Gastroesophageal sphincter (tissue), 4 donors: Measurements from ENCODE around the gene AASS. TPM values are rescaled to one million over a fixed set of nuclear protein-coding genes. Genes with fewer than 3 reads are reported as not detected.
"Not testable (repeated sequence)": the region's sequence is repeated elsewhere in the genome, so short reads cannot be mapped to it uniquely, and the experiment has no call there.

Experiments
- ATAC-seq: fragments of 150-250 bp; one replicate; pipeline ENCODE4 v1.9.1; 2016; ENCODE audit warnings: mild to moderate bottlenecking, moderate library complexity
- H3K27ac ChIP-seq, 4 donors: fragments of 200-600 bp; sonication (generic) in 3 of 4; 1 replicate in 3 of 4; 2 replicates in 1 of 4; pipeline ENCODE4 v1.5.1; 2016 to 2019
- H3K27me3 ChIP-seq: fragments of 200-600 bp; sonication (generic); one replicate; pipeline ENCODE4 v1.5.1; 2019
- H3K36me3 ChIP-seq, 2 donors: fragments of 200-600 bp; sonication (generic); one replicate each; pipeline ENCODE4 v1.5.1; 2019; ENCODE audit warnings: control low read depth in 1 of 2
- H3K4me1 ChIP-seq, 3 donors: fragments of 200-600 bp; sonication (generic); 1 replicate in 2 of 3; 2 replicates in 1 of 3; pipeline ENCODE4 v1.5.1; 2016 to 2019; ENCODE audit warnings: control low read depth in 2 of 3
- H3K4me3 ChIP-seq, 2 donors: fragments of 200-600 bp; sonication (generic); one replicate each; pipeline ENCODE4 v1.5.1; 2019; ENCODE audit warnings: mild to moderate bottlenecking in 1 of 2, moderate library complexity in 1 of 2
- H3K9me3 ChIP-seq, 3 donors: fragments of 200-600 bp; sonication (generic); one replicate each; pipeline ENCODE4 v1.5.1; 2017 to 2019; ENCODE audit warnings: control low read depth in 2 of 3
- EP300 ChIP-seq: sonication (generic); formaldehyde crosslinking; IDR thresholded peaks from one replicate; pipeline ENCODE4 v1.6.1; 2017; ENCODE audit warnings: antibody characterized with exemption, mild to moderate bottlenecking
- POLR2A ChIP-seq, 2 donors: fragments of 450-650 bp; IDR thresholded peaks; one replicate each; pipeline ENCODE4 v1.6.1; 2017; ENCODE audit warnings: antibody characterized with exemption in 2 of 2, mild to moderate bottlenecking in 2 of 2, moderate library complexity in 1 of 2
- POLR2AphosphoS5 ChIP-seq: sonication (generic); formaldehyde crosslinking; IDR thresholded peaks from one replicate; pipeline ENCODE4 v1.6.1; 2017; ENCODE audit warnings: antibody characterized with exemption
- WGBS, 2 donors: methylation state at CpG; one replicate each; pipeline ENCODE4 v1.1.5; 2018; ENCODE audit warnings: low coverage in 1 of 2; 5-methylcytosine and 5-hydroxymethylcytosine counted together
- total RNA-seq, 4 donors: library from RNA; depleted of rRNA; stranded (reverse); fragments of >200 nt; gene quantifications; one replicate each; pipeline ENCODE4 v1.1.0, GENCODE V29; 2016
- TF ChIP-seq, protein P1 (sequence below), 4 experiments: fragments of 200-600 bp in 2 of 4; fragments of 450-650 bp in 2 of 4; sonication (generic) in 1 of 4; IDR thresholded peaks; one replicate each; pipeline ENCODE4 v1.5.1; 2017 to 2019; ENCODE audit warnings: antibody characterized with exemption in 4 of 4, mild to moderate bottlenecking in 2 of 4, moderate library complexity in 2 of 4

The AASS gene
- 100 to 1,000 TPM in 1 of 4 donors, 10 to 100 TPM in 3; 20.0 to 108 (median 55.0) TPM for total RNA-seq

GRCh38 chr7:122143751-122144711, at the start of gene AASS:
Gene AASS (minus strand): TSS chr7:122144249. CDS start chr7:122133726, 10,523 bp downstream.
- TF ChIP-seq, protein P1, sequence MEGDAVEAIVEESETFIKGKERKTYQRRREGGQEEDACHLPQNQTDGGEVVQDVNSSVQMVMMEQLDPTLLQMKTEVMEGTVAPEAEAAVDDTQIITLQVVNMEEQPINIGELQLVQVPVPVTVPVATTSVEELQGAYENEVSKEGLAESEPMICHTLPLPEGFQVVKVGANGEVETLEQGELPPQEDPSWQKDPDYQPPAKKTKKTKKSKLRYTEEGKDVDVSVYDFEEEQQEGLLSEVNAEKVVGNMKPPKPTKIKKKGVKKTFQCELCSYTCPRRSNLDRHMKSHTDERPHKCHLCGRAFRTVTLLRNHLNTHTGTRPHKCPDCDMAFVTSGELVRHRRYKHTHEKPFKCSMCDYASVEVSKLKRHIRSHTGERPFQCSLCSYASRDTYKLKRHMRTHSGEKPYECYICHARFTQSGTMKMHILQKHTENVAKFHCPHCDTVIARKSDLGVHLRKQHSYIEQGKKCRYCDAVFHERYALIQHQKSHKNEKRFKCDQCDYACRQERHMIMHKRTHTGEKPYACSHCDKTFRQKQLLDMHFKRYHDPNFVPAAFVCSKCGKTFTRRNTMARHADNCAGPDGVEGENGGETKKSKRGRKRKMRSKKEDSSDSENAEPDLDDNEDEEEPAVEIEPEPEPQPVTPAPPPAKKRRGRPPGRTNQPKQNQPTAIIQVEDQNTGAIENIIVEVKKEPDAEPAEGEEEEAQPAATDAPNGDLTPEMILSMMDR (IDR thresholded peaks at IDR 0.05): no peak
- TF ChIP-seq EP300 (peak; percentile 88), POLR2AphosphoS5 (peak; percentile 93), POLR2A (IDR thresholded peaks at IDR 0.05) (peak; percentile 89 to 90)
- H3K36me3 ChIP-seq: no peaks in the 10 kb centered on the region
- 0 to 1% methylated on average over 11 to 41 of the region's 69 CpGs for WGBS, 2 donors
- peak within 1 kb of the TSS; percentile 94 to 99 (median 98) for H3K27ac ChIP-seq
- ATAC-seq: peak; percentile 99
- H3K4me3 ChIP-seq: peak within 1 kb of the TSS; percentile 69 to 82
- no peaks in the 10 kb centered on the region for H3K9me3 ChIP-seq
- no peaks in the 10 kb centered on the region for H3K27me3 ChIP-seq
- peaks cover 0 to 27% (median 3%) of the 10 kb centered on the region in 3 donors for H3K4me1 ChIP-seq

- TF ChIP-seq POLR2AphosphoS5: no peak
- TF ChIP-seq EP300: no peak
- TF ChIP-seq, protein P1 (IDR thresholded peaks at IDR 0.05): no peak
- TF ChIP-seq POLR2A (IDR thresholded peaks at IDR 0.05): no peak
- Histone ChIP-seq H3K36me3 (no peaks in the 10 kb centered on the region), H3K27ac (no peak overlapping the region), H3K27me3 (no peaks in the 10 kb centered on the region), H3K4me1 (no peaks in the 10 kb centered on the region), H3K9me3 (peaks cover 0 to 24% (median 0%) of the 10 kb centered on the region in 3 donors), H3K4me3 (no peak overlapping the region)
- ATAC-seq: no peak
Measured at GRCh38 chr7:122188785-122189184, 44.7 kb upstream of the AASS start.

DNA sequence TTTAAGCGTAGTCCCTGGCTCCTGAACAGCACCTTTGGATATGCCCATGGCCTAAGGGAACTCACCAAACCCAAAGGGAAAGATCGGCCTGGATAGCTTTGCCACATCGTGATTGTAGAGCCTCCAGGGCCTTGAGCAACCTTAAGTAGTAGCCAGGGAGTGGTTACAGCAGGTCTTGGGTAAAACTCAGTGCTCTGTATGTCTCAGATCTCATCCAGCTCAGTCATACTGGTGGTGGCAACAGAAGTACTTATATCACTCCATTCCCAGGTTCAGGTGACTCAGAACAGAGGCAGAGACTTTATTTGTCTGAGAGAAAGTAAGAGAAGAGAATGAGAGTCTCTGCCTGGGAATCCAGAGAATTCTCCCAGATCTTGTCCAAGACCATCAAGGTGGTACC, 39.1 kb upstream of the AASS start:
- 63 to 80% methylated on average over 1 of the region's 3 CpGs for WGBS, 2 donors
- Histone ChIP-seq H3K9me3 (peaks cover 0 to 13% (median 0%) of the 10 kb centered on the region in 3 donors), H3K27ac (no peak overlapping the region), H3K36me3 (no peaks in the 10 kb centered on the region), H3K4me1 (no peaks in the 10 kb centered on the region), H3K4me3 (no peak overlapping the region), H3K27me3 (no peaks in the 10 kb centered on the region)
- TF ChIP-seq, protein P1 (IDR thresholded peaks at IDR 0.05): no peak
- TF ChIP-seq POLR2AphosphoS5 (no peak), POLR2A (IDR thresholded peaks at IDR 0.05) (no peak), EP300 (no peak)
- no peak for ATAC-seq

GRCh38 chr7:122182081-122182480, 38.0 kb upstream of the AASS start:
- 20 to 100% methylated on average over 1 of the region's 1 CpG for WGBS, 2 donors
- no peak overlapping the region for H3K27ac ChIP-seq
- no peak for ATAC-seq
- H3K9me3 ChIP-seq: peaks cover 0 to 13% (median 0%) of the 10 kb centered on the region in 3 donors
- H3K4me1 ChIP-seq: no peaks in the 10 kb centered on the region
- no peaks in the 10 kb centered on the region for H3K27me3 ChIP-seq
- no peak for TF ChIP-seq EP300
- no peak for TF ChIP-seq POLR2A (IDR thresholded peaks at IDR 0.05)
- TF ChIP-seq, protein P1 (IDR thresholded peaks at IDR 0.05): no peak
- no peak for TF ChIP-seq POLR2AphosphoS5
- no peaks in the 10 kb centered on the region for H3K36me3 ChIP-seq
- H3K4me3 ChIP-seq: no peak overlapping the region

- not testable (repeated sequence) for H3K27me3 ChIP-seq, H3K4me3 ChIP-seq, H3K9me3 ChIP-seq, H3K27ac ChIP-seq, H3K4me1 ChIP-seq, ATAC-seq, H3K36me3 ChIP-seq
- 60 to 69% methylated on average over 2 of the region's 2 CpGs for WGBS, 2 donors
Measured at GRCh38 chr7:122172144-122172543, 28.1 kb upstream of the AASS start.
